Muscle layer of duodenum (tissue), 2 donors: ENCODE measurements around the gene ZNF79.

Experiments
- H3K27ac ChIP-seq: one replicate; pipeline ENCODE4 v1.7.0; 2013; ENCODE audit warnings: mild to moderate bottlenecking, low read length
- H3K27me3 ChIP-seq: one replicate; pipeline ENCODE4 v1.7.0; 2013; ENCODE audit warnings: low read depth, mild to moderate bottlenecking, control low read depth, low read length
- H3K36me3 ChIP-seq, 2 donors: one replicate each; pipeline ENCODE4 v1.7.0; 2013; ENCODE audit warnings: low read length in 2 of 2, control low read depth in 1 of 2, mild to moderate bottlenecking in 1 of 2; ENCODE audit not compliant: insufficient read depth in 2 of 2, control insufficient read depth in 1 of 2
- H3K4me1 ChIP-seq, 2 donors: one replicate each; pipeline ENCODE4 v1.7.0; 2013; ENCODE audit warnings: low read length in 2 of 2, mild to moderate bottlenecking in 2 of 2, control low read depth in 1 of 2, moderate library complexity in 1 of 2; ENCODE audit not compliant: insufficient read depth in 2 of 2, control insufficient read depth in 1 of 2
- H3K4me3 ChIP-seq, 2 donors: one replicate each; pipeline ENCODE4 v1.7.0; 2013; ENCODE audit warnings: low read length in 2 of 2, low read depth in 1 of 2, mild to moderate bottlenecking in 1 of 2
- H3K9me3 ChIP-seq, 2 donors: one replicate each; pipeline ENCODE4 v1.7.0; 2013; ENCODE audit warnings: low read length in 2 of 2, control low read depth in 1 of 2, mild to moderate bottlenecking in 1 of 2; ENCODE audit not compliant: control insufficient read depth in 1 of 2
- donor health status: healthy.

ZNF79 gene

GRCh38 chr9:127489471-127490115 lies 65.4 kb downstream of the ZNF79 start:
- peaks cover 29 to 86% of the 10 kb centered on the region in 2 donors for H3K36me3 ChIP-seq
- H3K4me1 ChIP-seq = no peaks in the 10 kb centered on the region

DNA sequence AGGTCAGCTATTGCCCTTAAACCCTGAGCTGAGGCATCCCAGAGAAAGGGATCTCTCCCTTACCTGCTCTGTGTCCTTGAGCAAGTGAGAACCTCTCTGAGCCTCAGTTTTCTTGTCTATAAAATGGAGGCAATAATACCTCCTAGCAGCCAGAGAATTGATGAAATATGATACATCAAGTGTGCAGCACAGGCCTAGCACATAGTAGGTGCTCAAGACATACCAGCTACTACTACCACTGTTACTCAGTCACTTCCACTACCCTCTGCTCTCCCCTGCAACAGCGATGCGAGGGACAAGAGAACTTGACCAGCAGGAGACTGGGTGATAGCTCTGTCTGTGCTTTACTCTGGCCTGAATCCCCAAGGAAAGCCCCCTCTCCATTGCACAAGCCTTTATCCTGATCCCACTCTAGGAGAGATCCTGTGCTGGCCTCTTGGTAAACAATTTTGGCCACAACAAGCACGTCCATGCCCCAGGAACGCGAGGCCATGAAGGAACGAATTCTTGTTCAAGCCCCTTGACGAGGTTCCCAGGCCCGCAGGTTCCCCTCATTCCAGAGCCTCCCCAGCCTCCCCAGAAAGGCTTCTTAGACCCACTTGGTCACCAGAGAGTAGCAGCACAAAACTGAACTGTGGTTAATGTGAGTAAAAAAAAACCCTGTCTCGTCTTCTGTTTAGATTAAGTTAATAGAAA lies 66.5 kb downstream of the ZNF79 start:
- Histone ChIP-seq H3K9me3 (no peaks in the 10 kb centered on the region), H3K27ac (no peak overlapping the region), H3K36me3 (peaks cover 29 to 82% of the 10 kb centered on the region in 2 donors), H3K4me1 (peaks cover 0 to 4% of the 10 kb centered on the region in 2 donors), H3K4me3 (no peak overlapping the region), H3K27me3 (no peaks in the 10 kb centered on the region)

More at GRCh38 chr9:127489471-127490115, 65.4 kb downstream of the ZNF79 start:
- H3K4me3 ChIP-seq = no peak overlapping the region
- no peaks in the 10 kb centered on the region for H3K27me3 ChIP-seq
- H3K9me3 ChIP-seq = no peaks in the 10 kb centered on the region
- H3K27ac ChIP-seq = no peak overlapping the region

DNA sequence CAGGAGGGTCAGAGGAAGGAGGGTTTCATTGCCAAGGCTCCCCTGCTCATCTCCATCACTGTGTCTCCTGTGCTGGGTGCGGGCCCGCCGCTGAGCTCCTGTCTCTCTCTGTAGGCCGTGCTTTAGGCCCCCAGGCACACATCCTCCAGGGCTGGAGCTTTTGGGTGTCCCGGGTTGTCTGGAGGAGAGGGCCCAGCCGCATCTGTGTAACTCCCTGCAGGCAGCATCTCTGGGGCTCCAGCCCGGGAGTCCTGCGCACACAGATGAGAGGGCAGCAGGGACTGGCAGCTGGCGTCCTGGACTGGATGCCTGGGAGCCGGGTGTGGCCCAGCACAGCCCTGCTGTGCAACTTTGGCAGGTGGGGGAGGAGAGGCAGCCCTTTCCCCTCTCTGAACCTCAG lies 67.3 kb downstream of the ZNF79 start:
- Histone ChIP-seq H3K4me1 (peaks cover 0 to 4% of the 10 kb centered on the region in 2 donors), H3K4me3 (no peak overlapping the region), H3K36me3 (peaks cover 28 to 80% of the 10 kb centered on the region in 2 donors)

GRCh38 chr9:127492616-127493015 lies 68.4 kb downstream of the ZNF79 start:
- H3K36me3 ChIP-seq = peaks cover 38 to 83% of the 10 kb centered on the region in 2 donors
- no peak overlapping the region for H3K4me3 ChIP-seq
- H3K27ac ChIP-seq = no peak overlapping the region
- H3K9me3 ChIP-seq = no peaks in the 10 kb centered on the region
- H3K27me3 ChIP-seq = no peaks in the 10 kb centered on the region
- peaks cover 0 to 4% of the 10 kb centered on the region in 2 donors for H3K4me1 ChIP-seq

More for the DNA sequence above, 67.3 kb downstream of the ZNF79 start:
- no peaks in the 10 kb centered on the region for H3K27me3 ChIP-seq
- H3K27ac ChIP-seq = no peak overlapping the region
- no peaks in the 10 kb centered on the region for H3K9me3 ChIP-seq

DNA sequence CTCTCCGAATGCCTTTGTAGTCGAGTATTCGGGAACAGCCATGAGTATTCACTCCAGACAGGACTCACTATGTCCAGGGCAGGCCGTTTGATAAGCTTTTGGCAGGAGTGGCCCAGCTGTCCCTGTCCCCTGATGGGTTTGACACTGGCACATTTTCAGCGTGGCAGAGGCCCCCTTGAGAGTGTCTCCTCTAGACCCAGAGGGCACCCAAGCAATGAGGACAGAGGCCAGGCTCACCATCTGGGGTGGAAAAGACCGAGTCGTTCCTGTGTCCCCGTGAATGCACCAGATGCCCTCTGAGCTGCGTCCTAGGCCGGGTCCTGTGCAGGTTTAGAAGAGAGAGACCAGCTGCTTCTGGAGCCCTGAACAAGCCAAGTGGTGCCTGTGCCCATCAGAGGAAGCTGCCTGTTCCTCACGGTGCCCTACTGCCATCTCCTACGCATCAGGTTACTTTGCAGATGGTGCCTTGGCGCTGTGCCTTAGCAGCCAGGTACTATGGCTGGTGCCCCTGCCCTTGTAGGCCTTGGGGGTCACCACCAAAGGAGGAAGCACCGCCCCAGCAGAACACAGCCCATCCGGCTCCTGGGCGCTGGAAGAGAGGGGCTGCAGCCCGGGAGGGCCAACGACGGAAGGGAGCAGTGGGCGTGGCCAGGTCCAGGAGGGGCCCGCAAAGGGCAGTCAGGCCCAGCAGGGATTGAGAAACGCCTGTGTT lies 69.6 kb downstream of the ZNF79 start:
- Histone ChIP-seq H3K27ac (no peak overlapping the region), H3K9me3 (no peaks in the 10 kb centered on the region), H3K27me3 (no peaks in the 10 kb centered on the region), H3K4me3 (no peak overlapping the region), H3K36me3 (peaks cover 45 to 84% of the 10 kb centered on the region in 2 donors), H3K4me1 (peaks cover 0 to 4% of the 10 kb centered on the region in 2 donors)

GRCh38 chr9:127494304-127494702 lies 70.1 kb downstream of the ZNF79 start:
- H3K27me3 ChIP-seq = no peaks in the 10 kb centered on the region
- no peaks in the 10 kb centered on the region for H3K9me3 ChIP-seq
- H3K4me3 ChIP-seq = no peak overlapping the region
- no peak overlapping the region for H3K27ac ChIP-seq
- H3K36me3 ChIP-seq = peaks cover 45 to 79% of the 10 kb centered on the region in 2 donors
- H3K4me1 ChIP-seq = peaks cover 0 to 4% of the 10 kb centered on the region in 2 donors
